HepG2 (cell line): ENCODE data around the gene USP17L28. TPM values are rescaled to one million over a fixed set of nuclear protein-coding genes. Genes with fewer than 3 reads are reported as not detected.

ENCODE experiments used
- ATAC-seq: fragments of 200-7000 bp; cut with Tn5 transposase; 3 replicates; pipeline ENCODE4 v1.9.1; 2020; ENCODE audit warnings: mild to moderate bottlenecking, moderate library complexity
- BruUV-seq: library from RNA; stranded (reverse); fragments of 400-500 nt; replicated peaks from 2 replicates; lab custom pipeline; 2021; lab: Mats Ljungman, UMichigan
- CTCF ChIA-PET: fragments of 300-600 bp; formaldehyde crosslinking; extraction: SDS; loops from one replicate; lab custom pipeline; 2021; ENCODE audit warnings: low total read pairs, inconsistent platforms, low intra/inter-chr PET ratio; lab: Yijun Ruan, JAX
- POLR2A ChIA-PET: fragments of 350-600 bp; sonication (Branson Sonifier 250); formaldehyde crosslinking; loops from one replicate; lab custom pipeline; 2020; ENCODE audit warnings: antibody characterized with exemption, inconsistent platforms; lab: Yijun Ruan, JAX
- DNase-seq: peaks from one replicate; pipeline ENCODE4 v3.0.0-alpha.2; 2015; ENCODE audit warnings: low spot score
- FAIRE-seq: peaks from 3 replicates; lab custom pipeline; 2011; peaks lifted over from hg19 to GRCh38; lab: Jason Lieb, UNC
- H2AFZ ChIP-seq: one replicate; pipeline ENCODE4 v1.6.1; 2011; ENCODE audit warnings: low read length, inconsistent platforms
- H3K27ac ChIP-seq: fragments of 300-600 bp; 3 replicates; pipeline ENCODE4 v1.8.0; 2011; ENCODE audit warnings: mixed run types, mild to moderate bottlenecking, mixed read lengths, low read length, inconsistent platforms; ENCODE audit not compliant: insufficient read depth; ENCODE audit errors: extremely low read length
- H3K27me3 ChIP-seq, 2 experiments: fragments of 200-600 bp in 1 of 2; 2 replicates in 1 of 2; 3 replicates in 1 of 2; pipeline versions ENCODE4 v1.6.0 to v1.8.0; 2011; ENCODE audit warnings: low read length in 2 of 2, mild to moderate bottlenecking in 2 of 2, moderate library complexity in 2 of 2, inconsistent platforms in 1 of 2; ENCODE audit not compliant: insufficient read depth in 2 of 2, control insufficient read depth in 1 of 2
- H3K36me3 ChIP-seq, 2 experiments: fragments of 200-600 bp in 1 of 2; replicated peaks in 1 of 2; 2 replicates in 1 of 2; 3 replicates in 1 of 2; pipeline versions ENCODE4 v1.5.1 to v1.8.0; 2011; ENCODE audit warnings: low read length in 2 of 2, inconsistent platforms in 1 of 2; ENCODE audit not compliant: insufficient read depth in 2 of 2, control insufficient read depth in 1 of 2
- H3K4me1 ChIP-seq: 2 replicates; pipeline ENCODE4 v1.5.1; 2012; ENCODE audit warnings: low read length, inconsistent platforms; ENCODE audit not compliant: insufficient read depth
- H3K4me2 ChIP-seq: 2 replicates; pipeline ENCODE4 v1.6.0; 2011; ENCODE audit warnings: low read depth, low read length, inconsistent platforms
- H3K4me3 ChIP-seq, 3 experiments: fragments of 200-600 bp in 1 of 3; sonication (generic), shearing (Covaris generic) in 1 of 3; replicated peaks in 1 of 3; 2 replicates each; pipeline ENCODE4 v1.5.1; 2011 to 2016; ENCODE audit warnings: low read length in 3 of 3, inconsistent platforms in 2 of 3, low read depth in 2 of 3, mild to moderate bottlenecking in 2 of 3, control low read depth in 1 of 3, mixed read lengths in 1 of 3; ENCODE audit not compliant: insufficient read depth in 1 of 3
- H3K79me2 ChIP-seq: one replicate; pipeline ENCODE4 v1.6.1; 2011; ENCODE audit warnings: low read length, inconsistent platforms; ENCODE audit not compliant: insufficient read depth
- H3K9ac ChIP-seq: 2 replicates; pipeline ENCODE4 v1.6.0; 2011; ENCODE audit warnings: mild to moderate bottlenecking, low read depth, low read length, inconsistent platforms; ENCODE audit not compliant: insufficient read depth
- H3K9me3 ChIP-seq: 2 replicates; pipeline ENCODE4 v1.5.1; 2012; ENCODE audit warnings: mild to moderate bottlenecking, low read length
- H4K20me1 ChIP-seq: 2 replicates; pipeline ENCODE4 v1.6.0; 2011; ENCODE audit warnings: inconsistent platforms, mild to moderate bottlenecking, low read length, moderate library complexity; ENCODE audit not compliant: insufficient read depth
- AHR ChIP-seq: IDR thresholded peaks from 2 replicates; pipeline ENCODE4 v1.6.1; 2018; ENCODE audit warnings: missing genetic modification reagents, missing compliant biosample characterization
- ATAD3A ChIP-seq: sonication (generic); formaldehyde crosslinking; IDR thresholded peaks from 2 replicates; pipeline ENCODE4 v1.4.0; 2020; ENCODE audit warnings: missing genetic modification reagents
- HDAC2 ChIP-seq: sonication (generic); formaldehyde crosslinking; IDR thresholded peaks from 2 replicates; pipeline ENCODE4 v1.4.0; 2020; ENCODE audit warnings: missing genetic modification reagents
- HNRNPH1 ChIP-seq: fragments of 200-400 bp; formaldehyde crosslinking; optimal IDR thresholded peaks from 2 replicates; pipeline ENCODE3; 2017; ENCODE audit warnings: mild to moderate bottlenecking, low read depth, low read length
- MAFG ChIP-seq: sonication (generic); formaldehyde crosslinking; IDR thresholded peaks from 2 replicates; pipeline ENCODE4 v1.5.1; 2020; ENCODE audit warnings: mild to moderate bottlenecking, missing genetic modification reagents
- PBX3 ChIP-seq: sonication (generic); formaldehyde crosslinking; IDR thresholded peaks from 2 replicates; pipeline ENCODE4 v1.8.1; 2023; ENCODE audit warnings: missing genetic modification reagents, inconsistent platforms, borderline replicate concordance
- PITX1 ChIP-seq: sonication (generic); formaldehyde crosslinking; IDR thresholded peaks from 2 replicates; pipeline ENCODE4 v1.5.1; 2020; ENCODE audit warnings: mild to moderate bottlenecking, missing genetic modification reagents
- PREB ChIP-seq: sonication (generic); formaldehyde crosslinking; IDR thresholded peaks from 2 replicates; pipeline ENCODE4 v1.4.0; 2020; ENCODE audit warnings: missing genetic modification reagents
- RBAK ChIP-seq: sonication (generic); formaldehyde crosslinking; IDR thresholded peaks from 2 replicates; pipeline ENCODE4 v1.5.1; 2020; ENCODE audit warnings: mild to moderate bottlenecking, missing genetic modification reagents
- SIX1 ChIP-seq: sonication (generic); formaldehyde crosslinking; IDR thresholded peaks from 2 replicates; pipeline ENCODE4 v1.4.0; 2020; ENCODE audit warnings: missing genetic modification reagents, borderline replicate concordance
- SMC3 ChIP-seq: IDR thresholded peaks from 2 replicates; pipeline ENCODE4 v1.6.1; 2011; ENCODE audit warnings: low read length, improper control_type of control experiment
- SNRNP70 ChIP-seq: fragments of 200-400 bp; formaldehyde crosslinking; IDR thresholded peaks from 2 replicates; pipeline ENCODE4 v1.6.1; 2017; ENCODE audit warnings: mild to moderate bottlenecking, low read depth, low read length, moderate library complexity
- ZHX1 ChIP-seq: sonication (generic); formaldehyde crosslinking; IDR thresholded peaks from 2 replicates; pipeline ENCODE4 v1.8.1; 2022; ENCODE audit warnings: low read depth, mild to moderate bottlenecking, missing genetic modification reagents
- ZNF24 ChIP-seq: fragments of 450-650 bp; IDR thresholded peaks from 2 replicates; pipeline ENCODE4 v1.6.1; 2017; ENCODE audit warnings: antibody characterized with exemption, mild to moderate bottlenecking
- ZNF598 ChIP-seq: sonication (generic); formaldehyde crosslinking; IDR thresholded peaks from 2 replicates; pipeline ENCODE4 v1.5.1; 2020; ENCODE audit warnings: mild to moderate bottlenecking, missing genetic modification reagents, borderline replicate concordance
- ZNF770 ChIP-seq: sonication (generic); formaldehyde crosslinking; IDR thresholded peaks from 2 replicates; pipeline ENCODE4 v1.5.0; 2020; ENCODE audit warnings: mild to moderate bottlenecking, missing genetic modification reagents
- ZNF816 ChIP-seq: sonication (generic); formaldehyde crosslinking; IDR thresholded peaks from 2 replicates; pipeline ENCODE4 v1.8.0; 2022; ENCODE audit warnings: missing genetic modification reagents, mild to moderate bottlenecking, borderline replicate concordance
- WGBS: methylation state at CpG from one replicate; pipeline ENCODE4 v1.1.6; 2017; ENCODE audit warnings: low lambda C conversion rate; 5-methylcytosine and 5-hydroxymethylcytosine counted together
- in situ Hi-C: cut with HindIII; loops from 2 replicates; pipeline ENCODE4 v1.10.0; 2017; ENCODE audit warnings: low pct_unique_long_range_greater_than_20kb; ENCODE audit not compliant: extremely low pct_ligation_motif_present
- intact Hi-C: fragments of 100-400 bp; cut with micrococcal nuclease; formaldehyde crosslinking; loops from one replicate; pipeline ENCODE4 v1.10.0; 2022; ENCODE audit not compliant: unreplicated experiment
- polyA plus RNA-seq, 8 experiments: library from polyadenylated mRNA; depleted of rRNA in 3 of 8; stranded (reverse) in 7 of 8; unstranded in 1 of 8; fragments of >200 nt; fragmentation: Illumina TruSeq in 4 of 8; extraction: Trizol in 4 of 8; gene quantifications; 2 replicates each; pipeline versions ENCODE4 v1.2.1 to v1.2.3, GENCODE V29; 2011 to 2016; ENCODE audit warnings: low read depth in 4 of 8, missing spikeins in 1 of 8, mixed read lengths in 1 of 8; ENCODE audit not compliant: insufficient read depth in 1 of 8
- total RNA-seq, 5 experiments: library from RNA; depleted of rRNA; stranded (reverse); fragments of >200 nt; fragmentation: Illumina TruSeq; extraction: Trizol; gene quantifications; 2 replicates each; pipeline ENCODE4 v1.2.3, GENCODE V29; 2016; ENCODE audit warnings: low read depth in 1 of 5

Gene USP17L28
- total and polyA plus RNA-seq, 2 of the 13 experiments (the other 11 are each of a cell fraction or from before 2014, with no cell fraction given), result not detected

GRCh38 chr4:9384126-9384525, 35.4 kb downstream of the USP17L28 start:
- Histone ChIP-seq H4K20me1 (no peaks in the 10 kb centered on the region), H3K4me3 (no peak overlapping the region), H3K4me1 (no peaks in the 10 kb centered on the region), H3K27me3 (no peaks in the 10 kb centered on the region), H3K4me2 (no peak overlapping the region), H2AFZ (no peak overlapping the region), H3K79me2 (no peaks in the 10 kb centered on the region), H3K27ac (no peak overlapping the region), H3K9ac (no peak overlapping the region), H3K36me3 (no peaks in the 10 kb centered on the region), H3K9me3 (no peaks in the 10 kb centered on the region)
- in situ Hi-C loops (no loop called here), intact Hi-C loops (no loop called here)
- DNase-seq (no peak), ATAC-seq (no peak), FAIRE-seq (no peak)
- TF ChIP-seq ATAD3A (CRISPR knock-in tag) (no peak), SMC3 (no peak), HDAC2 (CRISPR knock-in tag) (no peak), RBAK (CRISPR knock-in tag) (no peak), PBX3 (CRISPR knock-in tag) (no peak), SNRNP70 (no peak), AHR (CRISPR knock-in tag) (no peak), PITX1 (no peak), ZNF598 (CRISPR knock-in tag) (no peak), PREB (CRISPR knock-in tag) (no peak), HNRNPH1 (no peak), ZNF24 (no peak), ZHX1 (no peak), ZNF770 (CRISPR knock-in tag) (no peak), SIX1 (CRISPR knock-in tag) (no peak), MAFG (no peak), ZNF816 (CRISPR knock-in tag) (no peak)
- ChIA-PET POLR2A (no interaction called here), CTCF (no interaction called here)
- 0% methylated on average over 1 of the region's 1 CpG for WGBS
- no TSS peak for BruUV-seq
